Pancreas (tissue), 10 donors: ENCODE measurements around the gene DHRS1. TPM values are rescaled to one million over a fixed set of nuclear protein-coding genes. Genes with fewer than 3 reads are reported as not detected.

Experiments
- ATAC-seq, 4 donors: fragments of 200-7000 bp; cut with Tn5 transposase; one replicate each; pipeline versions ENCODE4 v1.8.0 to v1.9.1; 2020; ENCODE audit warnings: mild to moderate bottlenecking in 4 of 4, moderate library complexity in 4 of 4
- DNase-seq, 6 donors: peaks; one replicate each; pipeline ENCODE4 v3.0.0-alpha.2; 2020
- FAIRE-seq: peaks from 2 replicates; lab custom pipeline; 2012; peaks lifted over from hg19 to GRCh38; lab: Jason Lieb, UNC
- H3K27ac ChIP-seq, 4 donors: fragments of 200-600 bp; sonication (generic); 1 replicate in 3 of 4; 2 replicates in 1 of 4; pipeline versions ENCODE4 v1.5.0 to v1.8.0; 2020
- H3K27me3 ChIP-seq, 4 donors: fragments of 200-600 bp; one replicate each; pipeline ENCODE4 v1.8.0; 2021
- H3K36me3 ChIP-seq, 3 donors: fragments of 200-600 bp; sonication (generic) in 1 of 3; one replicate each; pipeline versions ENCODE4 v1.5.0 to v1.8.0; 2020 to 2021
- H3K4me1 ChIP-seq, 3 donors: fragments of 200-600 bp; one replicate each; pipeline ENCODE4 v1.8.0; 2021
- H3K4me3 ChIP-seq, 4 donors: fragments of 200-600 bp; sonication (generic) in 2 of 4; one replicate each; pipeline versions ENCODE4 v1.5.0 to v1.8.0; 2020 to 2021
- H3K9me3 ChIP-seq, 4 donors: fragments of 200-600 bp; one replicate each; pipeline ENCODE4 v1.8.0; 2021
- WGBS, 2 donors: extraction: QIAGEN DNeasy Blood & Tissue Kit; methylation state at CpG; one replicate each; pipeline ENCODE4 v1.1.7; 2013; 5-methylcytosine and 5-hydroxymethylcytosine counted together
- intact Hi-C, 3 donors: fragments of 100-400 bp; cut with DNase I; formaldehyde crosslinking; loops; one replicate each; pipeline versions ENCODE4 v1.11.1 to v1.14.2; 2022
- polyA plus RNA-seq, 2 donors: library from polyadenylated mRNA; stranded (reverse); fragments of 200-250 nt; gene quantifications; one replicate each; pipeline ENCODE4 v1.2.3, GENCODE V29; 2013
- total RNA-seq, 6 donors: library from RNA; stranded (reverse); fragmentation: NEBNext Ultra II Directional in 4 of 6; extraction: Animal tissue kit (Norgen Biotek cat#: 25700) in 4 of 6; gene quantifications; one replicate each; pipeline versions ENCODE4 v1.2.1 to v1.2.4, GENCODE V29; 2021 to 2023
- TF ChIP-seq, protein P1 (sequence below), 4 donors: fragments of 200-600 bp; sonication (generic) in 3 of 4; IDR thresholded peaks; one replicate each; pipeline versions ENCODE4 v1.5.0 to v1.8.0; 2021; ENCODE audit warnings: antibody characterized with exemption in 4 of 4
- donor health status: healthy with polysubstance abuse.
- donor health status: DM: no; HTN: no; CAD: no; lungs with moderate emphysema.
- donor health status: DM: no; HTN: no; CAD: no.
- donor health status: control.
- donor health status: control.
- donor health status: Bipolar disorder and iron deficiency.
- donor health status: DM: yes; HTN: yes; CAD: no.
- donor health status: DM: no; HTN: no; CAD: no.
- donor health status: DM: no; HTN: no; CAD: no.
- donor health status: DM: yes; HTN: yes; CAD: no.

The DHRS1 gene
- total and polyA plus RNA-seq, 8 donors = 6.1 to 21.1 (median 13.6) TPM

DNA sequence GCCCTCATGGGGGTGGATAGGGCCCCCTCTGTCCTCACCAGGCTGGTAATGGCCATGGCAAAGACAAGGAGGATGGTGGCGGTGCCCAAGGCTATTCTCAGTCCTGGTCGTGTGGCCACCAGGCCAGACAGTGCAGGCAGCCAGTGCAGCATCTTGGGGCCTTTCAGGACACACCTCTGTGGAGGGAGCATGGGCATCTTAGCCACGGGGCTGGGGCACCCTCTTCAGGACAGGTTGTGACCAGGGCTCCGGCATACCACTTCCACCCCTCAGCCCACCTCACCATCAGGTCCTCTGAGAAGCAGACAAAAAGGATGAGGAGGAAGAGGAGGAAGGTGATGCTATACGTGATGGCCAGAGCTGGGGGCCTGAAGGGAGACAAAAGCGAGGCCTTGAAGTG is 24.4 kb upstream of the DHRS1 start:
- FAIRE-seq = no peak
- TF ChIP-seq, protein P1, sequence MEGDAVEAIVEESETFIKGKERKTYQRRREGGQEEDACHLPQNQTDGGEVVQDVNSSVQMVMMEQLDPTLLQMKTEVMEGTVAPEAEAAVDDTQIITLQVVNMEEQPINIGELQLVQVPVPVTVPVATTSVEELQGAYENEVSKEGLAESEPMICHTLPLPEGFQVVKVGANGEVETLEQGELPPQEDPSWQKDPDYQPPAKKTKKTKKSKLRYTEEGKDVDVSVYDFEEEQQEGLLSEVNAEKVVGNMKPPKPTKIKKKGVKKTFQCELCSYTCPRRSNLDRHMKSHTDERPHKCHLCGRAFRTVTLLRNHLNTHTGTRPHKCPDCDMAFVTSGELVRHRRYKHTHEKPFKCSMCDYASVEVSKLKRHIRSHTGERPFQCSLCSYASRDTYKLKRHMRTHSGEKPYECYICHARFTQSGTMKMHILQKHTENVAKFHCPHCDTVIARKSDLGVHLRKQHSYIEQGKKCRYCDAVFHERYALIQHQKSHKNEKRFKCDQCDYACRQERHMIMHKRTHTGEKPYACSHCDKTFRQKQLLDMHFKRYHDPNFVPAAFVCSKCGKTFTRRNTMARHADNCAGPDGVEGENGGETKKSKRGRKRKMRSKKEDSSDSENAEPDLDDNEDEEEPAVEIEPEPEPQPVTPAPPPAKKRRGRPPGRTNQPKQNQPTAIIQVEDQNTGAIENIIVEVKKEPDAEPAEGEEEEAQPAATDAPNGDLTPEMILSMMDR (IDR thresholded peaks at IDR 0.05) = no peak
- intact Hi-C loops = no loop called here
- Histone ChIP-seq H3K27me3 (no peaks in the 10 kb centered on the region), H3K4me1 (no peaks in the 10 kb centered on the region), H3K36me3 (no peaks in the 10 kb centered on the region), H3K4me3 (no peak overlapping the region), H3K27ac (no peak overlapping the region), H3K9me3 (no peaks in the 10 kb centered on the region)
- no peak for DNase-seq
- WGBS, 2 donors = 59 to 78% methylated on average over 6 of the region's 6 CpGs
- ATAC-seq = no peak

DNA sequence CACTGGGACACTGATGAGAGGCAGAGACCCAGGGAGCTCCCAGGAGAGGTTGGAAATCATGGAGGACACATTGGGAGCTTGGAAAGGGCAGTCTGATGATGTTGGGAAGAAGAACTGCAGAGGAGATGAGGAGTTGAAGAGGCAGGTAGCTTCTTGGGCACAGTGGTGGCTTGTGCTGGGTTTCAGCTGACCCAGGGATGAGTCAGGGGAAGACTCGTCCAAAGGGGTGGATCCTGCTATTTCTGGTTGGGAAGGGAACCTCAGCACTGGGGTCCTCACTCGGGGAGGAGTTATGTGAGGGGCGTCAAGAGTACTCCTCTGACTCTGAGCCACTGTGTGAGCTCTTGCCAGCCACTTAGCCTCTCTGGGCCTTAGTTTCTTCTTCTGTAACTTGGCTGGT is 23.8 kb upstream of the DHRS1 start:
- intact Hi-C loops = no loop called here
- 51 to 57% methylated on average over 3 of the region's 3 CpGs for WGBS, 2 donors
- Histone ChIP-seq H3K27ac (no peak overlapping the region), H3K27me3 (no peaks in the 10 kb centered on the region), H3K36me3 (no peaks in the 10 kb centered on the region), H3K4me3 (no peak overlapping the region), H3K4me1 (no peaks in the 10 kb centered on the region), H3K9me3 (no peaks in the 10 kb centered on the region)
- FAIRE-seq (no peak), ATAC-seq (no peak), DNase-seq (no peak)
- TF ChIP-seq, protein P1 (IDR thresholded peaks at IDR 0.05) = no peak

DNA sequence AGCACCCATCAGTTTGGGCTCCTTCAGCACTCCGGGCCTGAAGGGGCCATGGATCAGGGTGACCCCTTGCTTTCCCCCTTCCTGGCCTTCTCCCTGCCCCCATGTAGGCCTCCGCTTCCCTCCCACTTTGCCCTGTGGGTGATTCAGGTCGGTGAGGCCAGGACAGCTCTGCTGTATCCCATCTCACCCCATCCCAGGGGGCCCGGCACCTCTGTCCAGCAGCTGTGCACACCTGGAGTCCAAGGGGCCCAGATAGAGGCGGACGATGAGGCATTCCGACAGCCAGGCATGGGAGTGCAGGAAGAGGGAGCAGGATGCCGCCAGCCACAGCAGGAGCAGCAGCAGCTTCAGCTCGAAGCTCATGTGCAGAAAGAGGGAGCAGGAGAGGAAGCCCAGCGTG is 23.1 kb upstream of the DHRS1 start:
- DNase-seq = peak in 1 of 6 donors; percentile 39

GRCh38 chr14:24321212-24321975 is 21.8 kb upstream of the DHRS1 start:
- ATAC-seq = no peak
- Histone ChIP-seq H3K27me3 (no peaks in the 10 kb centered on the region), H3K4me1 (no peaks in the 10 kb centered on the region), H3K36me3 (no peaks in the 10 kb centered on the region), H3K4me3 (no peak overlapping the region), H3K9me3 (no peaks in the 10 kb centered on the region), H3K27ac (no peak overlapping the region)
- intact Hi-C loops = no loop called here
- TF ChIP-seq, protein P1 (IDR thresholded peaks at IDR 0.05) = no peak
- no peak for FAIRE-seq
- 79 to 80% methylated on average over 13 to 14 of the region's 14 CpGs for WGBS, 2 donors
- DNase-seq = no peak

More for the DNA sequence above, 23.1 kb upstream of the DHRS1 start:
- ATAC-seq (no peak), FAIRE-seq (no peak)
- H3K36me3 ChIP-seq = no peaks in the 10 kb centered on the region
- 83% methylated on average over 10 of the region's 10 CpGs for WGBS, 2 donors
- H3K27ac ChIP-seq = no peak overlapping the region
- TF ChIP-seq, protein P1 (IDR thresholded peaks at IDR 0.05) = no peak
- no peaks in the 10 kb centered on the region for H3K4me1 ChIP-seq
- intact Hi-C loops = no loop called here
- H3K9me3 ChIP-seq = no peaks in the 10 kb centered on the region
- H3K27me3 ChIP-seq = no peaks in the 10 kb centered on the region
- no peak overlapping the region for H3K4me3 ChIP-seq
